Keratinocyte (primary cell): ENCODE data around the gene TBRG4. TPM values are rescaled to one million over a fixed set of nuclear protein-coding genes. Genes with fewer than 3 reads are reported as not detected.

Experiments used
- DNase-seq: peaks from one replicate; pipeline ENCODE4 v3.0.0-alpha.2; 2011; ENCODE audit warnings: low read depth, missing footprints, low spot score
- FAIRE-seq: peaks from 2 replicates; lab custom pipeline; 2011; peaks lifted over from hg19 to GRCh38; lab: Jason Lieb, UNC
- H2AFZ ChIP-seq: 2 replicates; pipeline ENCODE4 v1.6.0; 2012; ENCODE audit warnings: low read length, control low read depth, inconsistent platforms; ENCODE audit not compliant: control insufficient read depth
- H3K27ac ChIP-seq: 2 replicates; pipeline ENCODE4 v1.5.1; 2011; ENCODE audit warnings: low read length; ENCODE audit not compliant: control insufficient read depth, insufficient read depth
- H3K27me3 ChIP-seq: 3 replicates; pipeline ENCODE4 v1.6.0; 2011; ENCODE audit warnings: low read length; ENCODE audit not compliant: control insufficient read depth, insufficient read depth; ENCODE audit errors: extremely low read depth
- H3K36me3 ChIP-seq, 2 experiments: 2 replicates in 1 of 2; 3 replicates in 1 of 2; pipeline ENCODE4 v1.5.1; 2011; ENCODE audit warnings: low read length in 2 of 2, mild to moderate bottlenecking in 1 of 2; ENCODE audit not compliant: control insufficient read depth in 2 of 2, insufficient read depth in 2 of 2; ENCODE audit errors: extremely low read depth in 1 of 2
- H3K4me1 ChIP-seq: 3 replicates; pipeline ENCODE4 v1.5.1; 2011; ENCODE audit warnings: low read length; ENCODE audit not compliant: control insufficient read depth, insufficient read depth; ENCODE audit errors: extremely low read depth
- H3K4me2 ChIP-seq: 3 replicates; pipeline ENCODE4 v1.6.0; 2011; ENCODE audit warnings: low read depth, low read length; ENCODE audit not compliant: control insufficient read depth, insufficient read depth; ENCODE audit errors: extremely low read depth
- H3K4me3 ChIP-seq, 3 experiments: fragments of 200-600 bp in 1 of 3; sonication (generic) in 1 of 3; 2 replicates in 2 of 3; 3 replicates in 1 of 3; pipeline ENCODE4 v1.5.1; 2011 to 2016; ENCODE audit warnings: low read length in 3 of 3, mild to moderate bottlenecking in 3 of 3, control low read depth in 2 of 3, inconsistent platforms in 1 of 3, low read depth in 1 of 3, mixed read lengths in 1 of 3, mixed run types in 1 of 3, moderate library complexity in 1 of 3; ENCODE audit not compliant: control insufficient read depth in 2 of 3, insufficient read depth in 2 of 3; ENCODE audit errors: extremely low read depth in 1 of 3
- H3K79me2 ChIP-seq: 2 replicates; pipeline ENCODE4 v1.6.0; 2012; ENCODE audit warnings: low read length; ENCODE audit not compliant: control insufficient read depth, insufficient read depth
- H3K9ac ChIP-seq: 3 replicates; pipeline ENCODE4 v1.6.0; 2011; ENCODE audit warnings: low read length; ENCODE audit not compliant: control insufficient read depth, insufficient read depth; ENCODE audit errors: extremely low read depth
- H3K9me1 ChIP-seq: 3 replicates; pipeline ENCODE4 v1.6.0; 2011; ENCODE audit warnings: low read length; ENCODE audit not compliant: control insufficient read depth, insufficient read depth; ENCODE audit errors: extremely low read depth
- H3K9me3 ChIP-seq: 2 replicates; pipeline ENCODE4 v1.5.1; 2012; ENCODE audit warnings: low read depth, low read length; ENCODE audit not compliant: control insufficient read depth
- H4K20me1 ChIP-seq: 3 replicates; pipeline ENCODE4 v1.6.0; 2011; ENCODE audit warnings: low read length; ENCODE audit not compliant: control insufficient read depth, insufficient read depth; ENCODE audit errors: extremely low read depth
- CTCF ChIP-seq, 3 experiments: IDR thresholded peaks in 1 of 3; conservative IDR thresholded peaks in 1 of 3; optimal IDR thresholded peaks in 1 of 3; 2 replicates in 2 of 3; 3 replicates in 1 of 3; pipeline versions ENCODE3 to v1.5.1; 2011; ENCODE audit warnings: low read length in 3 of 3, mild to moderate bottlenecking in 3 of 3, moderate library complexity in 2 of 3, control low read depth in 1 of 3, inconsistent platforms in 1 of 3; ENCODE audit not compliant: insufficient read depth in 2 of 3; ENCODE audit errors: extremely low read depth in 1 of 3
- EZH2 ChIP-seq: IDR thresholded peaks from one replicate; pipeline ENCODE4 v1.6.1; 2012; ENCODE audit warnings: inconsistent platforms, mild to moderate bottlenecking, low read length, moderate library complexity
- dilution Hi-C: fragments of 300-500 bp; cut with MboI; formaldehyde crosslinking; loops from one replicate; pipeline ENCODE4 v1.7.0; 2020; ENCODE audit warnings: low sequenced_read_pairs; ENCODE audit not compliant: extremely low pct_ligation_motif_present
- polyA plus RNA-seq, 5 experiments: library from polyadenylated mRNA; depleted of rRNA in 3 of 5; stranded (reverse) in 3 of 5; stranded (forward) in 1 of 5; unstranded in 1 of 5; fragments of >200 nt; gene quantifications; 1 replicate in 1 of 5; 2 replicates in 3 of 5; 3 replicates in 1 of 5; pipeline versions ENCODE4 v1.2.1 to v1.2.3, GENCODE V29; 2011 to 2012; ENCODE audit warnings: missing spikeins in 2 of 5, low read depth in 1 of 5, low replicate concordance in 1 of 5

Gene TBRG4
- polyA plus RNA-seq, 1 donor (not counting 4 experiments of a cell fraction or from before 2014, with no cell fraction given) = 90.5 TPM

- H3K79me2 ChIP-seq = no peaks in the 10 kb centered on the region
- no peak overlapping the region for H3K4me2 ChIP-seq
- TF ChIP-seq CTCF (optimal IDR thresholded peaks at IDR 0.05 in 1 of 3, IDR thresholded peaks at IDR 0.05 in 1 of 3, conservative IDR thresholded peaks at IDR 0.05 in 1 of 3; ENCODE audit: extremely low read depth in 1 of 3, insufficient read depth in 2 of 3, low read length in 3 of 3) (no peak), EZH2 (no peak)
- dilution Hi-C loops = no loop called here
- no peaks in the 10 kb centered on the region for H3K4me1 ChIP-seq
- no peak overlapping the region for H3K27ac ChIP-seq
- H3K36me3 ChIP-seq = no peaks in the 10 kb centered on the region
- H3K9me1 ChIP-seq = no peaks in the 10 kb centered on the region
- H3K9ac ChIP-seq = no peak overlapping the region
- DNase-seq (no peak), FAIRE-seq (no peak)
- no peaks in the 10 kb centered on the region for H4K20me1 ChIP-seq
- H3K4me3 ChIP-seq = no peak overlapping the region
- no peaks in the 10 kb centered on the region for H3K9me3 ChIP-seq
- peaks cover 13% of the 10 kb centered on the region for H3K27me3 ChIP-seq
- H2AFZ ChIP-seq = no peak overlapping the region
Measured at GRCh38 chr7:45147858-45148652, 36.6 kb upstream of the TBRG4 start.

- peaks cover 13% of the 10 kb centered on the region for H3K27me3 ChIP-seq
- H4K20me1 ChIP-seq = no peaks in the 10 kb centered on the region
- H3K9me1 ChIP-seq = no peaks in the 10 kb centered on the region
- no peak overlapping the region for H3K4me3 ChIP-seq
- H3K4me2 ChIP-seq = no peak overlapping the region
- H3K79me2 ChIP-seq = no peaks in the 10 kb centered on the region
- H3K36me3 ChIP-seq = no peaks in the 10 kb centered on the region
- dilution Hi-C loops = no loop called here
- H3K9me3 ChIP-seq = no peaks in the 10 kb centered on the region
- no peak overlapping the region for H3K27ac ChIP-seq
- no peaks in the 10 kb centered on the region for H3K4me1 ChIP-seq
- H2AFZ ChIP-seq = no peak overlapping the region
- no peak for DNase-seq
- FAIRE-seq = no peak
- H3K9ac ChIP-seq = no peak overlapping the region
- peak in 1 of 3 experiments; percentile 4 for TF ChIP-seq CTCF (optimal IDR thresholded peaks at IDR 0.05 in 1 of 3, IDR thresholded peaks at IDR 0.05 in 1 of 3, conservative IDR thresholded peaks at IDR 0.05 in 1 of 3; ENCODE audit: extremely low read depth in 1 of 3, insufficient read depth in 2 of 3, low read length in 3 of 3)
- no peak for TF ChIP-seq EZH2
Measured at GRCh38 chr7:45146531-45147379, 35.3 kb upstream of the TBRG4 start.
